Activated gamma-delta T cell treated with anti-CD3 and anti-CD28 coated beads, Interleukin-2, amount 50 U/mL, for 16 hours (primary cell): ENCODE results near the gene PLEKHM2.

Experiments
- DNase-seq: peaks from one replicate; pipeline ENCODE4 v3.0.0-alpha.2; 2020; ENCODE audit warnings: low read depth

The PLEKHM2 gene

GRCh38 chr1:15760520-15761211 is 76.5 kb downstream of the PLEKHM2 start:
- no peak for DNase-seq

- no peak for DNase-seq
These were observed 77.4 kb downstream of the PLEKHM2 start for GRCh38 chr1:15761366-15762128.

- no peak for DNase-seq
These were observed 78.4 kb downstream of the PLEKHM2 start for GRCh38 chr1:15762546-15762945.

- no peak for DNase-seq
These were observed 80.2 kb downstream of the PLEKHM2 start for GRCh38 chr1:15764269-15764764.

GRCh38 chr1:15764890-15765289 is 80.8 kb downstream of the PLEKHM2 start:
- no peak for DNase-seq

- DNase-seq: no peak
These were observed 81.5 kb downstream of the PLEKHM2 start for GRCh38 chr1:15765495-15766194.

- DNase-seq: no peak
These were observed 83.8 kb downstream of the PLEKHM2 start for GRCh38 chr1:15767941-15768340.

GRCh38 chr1:15768388-15768787 is 84.3 kb downstream of the PLEKHM2 start:
- no peak for DNase-seq

- DNase-seq: no peak
These were observed 86.3 kb downstream of the PLEKHM2 start for GRCh38 chr1:15770313-15770962.

GRCh38 chr1:15771836-15772515 is 87.9 kb downstream of the PLEKHM2 start:
- DNase-seq: no peak

GRCh38 chr1:15775706-15776105 is 91.6 kb downstream of the PLEKHM2 start:
- no peak for DNase-seq

GRCh38 chr1:15777909-15778707 is 94.0 kb downstream of the PLEKHM2 start:
- DNase-seq: no peak
